Kidney (tissue), 14 donors: ENCODE results near the gene ATP6V0E1. TPM values are rescaled to one million over a fixed set of nuclear protein-coding genes. Genes with fewer than 3 reads are reported as not detected.

Source experiments
- DNase-seq, 5 donors: peaks; one replicate each; pipeline ENCODE4 v3.0.0-alpha.2; 2013 to 2020
- FAIRE-seq: peaks from 2 replicates; lab custom pipeline; 2012; peaks lifted over from hg19 to GRCh38; lab: Jason Lieb, UNC
- H3K27ac ChIP-seq, 2 donors: one replicate each; pipeline ENCODE4 v1.7.0; 2013; ENCODE audit warnings: low read depth in 2 of 2, low read length in 2 of 2, inconsistent platforms in 1 of 2
- H3K27me3 ChIP-seq: one replicate; pipeline ENCODE4 v1.7.1; 2013; ENCODE audit warnings: low read length, inconsistent platforms; ENCODE audit not compliant: control insufficient read depth, insufficient read depth
- H3K36me3 ChIP-seq, 3 donors: one replicate each; pipeline versions ENCODE4 v1.7.0 to v1.7.1; 2013; ENCODE audit warnings: low read length in 3 of 3, control low read depth in 1 of 3, inconsistent platforms in 1 of 3; ENCODE audit not compliant: insufficient read depth in 3 of 3, control insufficient read depth in 2 of 3
- H3K4me1 ChIP-seq, 3 donors: one replicate each; pipeline versions ENCODE4 v1.7.0 to v1.7.1; 2013; ENCODE audit warnings: low read length in 3 of 3, inconsistent platforms in 1 of 3, low read depth in 1 of 3; ENCODE audit not compliant: control insufficient read depth in 2 of 3, insufficient read depth in 2 of 3
- H3K4me3 ChIP-seq, 3 donors: one replicate each; pipeline versions ENCODE4 v1.7.0 to v1.8.1; 2013; ENCODE audit warnings: low read length in 3 of 3, control low read depth in 1 of 3, inconsistent platforms in 1 of 3
- H3K9ac ChIP-seq, 3 donors: one replicate each; pipeline versions ENCODE4 v1.7.0 to v1.7.1; 2013; ENCODE audit warnings: low read length in 3 of 3, control low read depth in 1 of 3, inconsistent platforms in 1 of 3
- H3K9me3 ChIP-seq, 3 donors: one replicate each; pipeline versions ENCODE4 v1.7.0 to v1.7.1; 2013; ENCODE audit warnings: low read length in 3 of 3, control low read depth in 1 of 3, inconsistent platforms in 1 of 3; ENCODE audit not compliant: control insufficient read depth in 2 of 3, insufficient read depth in 1 of 3
- CTCF ChIP-seq: IDR thresholded peaks from 3 replicates; pipeline ENCODE4 v1.5.1; 2012; ENCODE audit warnings: mild to moderate bottlenecking, moderate library complexity, borderline replicate concordance; ENCODE audit not compliant: insufficient read depth; ENCODE audit errors: extremely low read depth
- intact Hi-C: fragments of 100-400 bp; cut with DNase I; formaldehyde crosslinking; loops from one replicate; pipeline ENCODE4 v1.11.1; 2022
- polyA plus RNA-seq: library from polyadenylated mRNA; stranded (reverse); fragments of 350-450 nt; fragmentation: Illumina TruSeq; extraction: RNeasy Lipid Tissue Mini Kit (QIAGEN cat#74804); gene quantifications from one replicate; pipeline ENCODE4 v1.2.3, GENCODE V29; 2014; ENCODE audit warnings: low read depth, low replicate concordance; ENCODE audit not compliant: insufficient read depth
- total RNA-seq: library from RNA; stranded (reverse); fragmentation: NEBNext Ultra II Directional; extraction: Animal tissue kit (Norgen Biotek cat#: 25700); gene quantifications from one replicate; pipeline ENCODE4 v1.2.1, GENCODE V29; 2021
- donor health status: control.
- donor health status: control.
- donor health status: control.
- donor health status: control.
- donor health status: control.
- donor health status: DM: yes; HTN: yes; CAD: no.
- donor health status: Normal renal cell carcinoma (clear cell type).

The ATP6V0E1 gene
- total and polyA plus RNA-seq, 2 donors from 2014 or later = 352 to 804 TPM

DNA sequence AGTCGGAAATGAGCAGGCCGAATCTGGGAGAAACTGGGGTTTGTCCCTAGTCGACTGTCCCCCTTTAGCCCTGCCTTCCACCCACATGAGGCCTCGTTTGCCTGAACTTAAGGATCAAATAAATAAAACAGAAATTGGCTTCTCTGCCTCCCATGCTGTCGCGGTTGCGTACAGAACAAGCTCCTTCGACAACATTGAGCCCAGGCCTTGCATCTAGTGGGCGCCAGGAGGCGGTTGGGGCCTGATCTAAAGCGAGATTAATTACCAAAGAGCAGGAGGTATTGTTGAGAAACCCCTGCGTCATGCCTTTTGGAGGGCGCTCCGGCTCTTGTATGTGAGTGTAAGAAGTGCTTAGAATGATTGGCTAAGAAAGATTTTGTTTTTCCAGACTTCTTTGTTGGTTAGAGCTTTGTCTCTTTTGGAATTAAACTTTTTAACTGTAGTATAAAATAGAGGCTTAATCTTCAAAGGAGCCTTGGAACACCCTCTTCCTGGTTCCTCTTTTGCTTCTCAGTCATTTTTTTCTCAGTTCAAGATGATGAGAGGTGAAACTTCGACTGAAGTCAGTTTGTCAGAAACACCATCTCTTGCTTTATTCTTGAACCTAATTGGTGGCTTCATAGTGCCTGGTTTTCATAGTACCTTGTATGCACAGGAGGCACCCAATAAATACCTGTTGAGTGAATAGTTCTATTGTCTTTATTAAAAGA lies 828 bp downstream of the ATP6V0E1 start:
- Histone ChIP-seq H3K4me3 (peak overlapping the region; percentile 92 to 94 (median 93)), H3K27ac (peak overlapping the region; percentile 97), H3K4me1 (peaks cover 0 to 11% (median 3%) of the 10 kb centered on the region in 3 donors), H3K36me3 (peaks cover 0 to 4% (median 0%) of the 10 kb centered on the region in 3 donors), H3K27me3 (no peaks in the 10 kb centered on the region), H3K9ac (peak overlapping the region; percentile 86 to 97 (median 96)), H3K9me3 (no peaks in the 10 kb centered on the region)
- TF ChIP-seq CTCF = peak; percentile 38
- intact Hi-C loops = no loop called here
- no peak for FAIRE-seq
- DNase-seq = peak; percentile 75 to 92 (median 88)

GRCh38 chr5:172985596-172985995 lies 2.0 kb downstream of the ATP6V0E1 start:
- no peak for FAIRE-seq
- intact Hi-C loops = no loop called here
- no peak for TF ChIP-seq CTCF
- Histone ChIP-seq H3K36me3 (peaks cover 0 to 4% (median 0%) of the 10 kb centered on the region in 3 donors), H3K27me3 (no peaks in the 10 kb centered on the region), H3K4me1 (peaks cover 0 to 11% (median 3%) of the 10 kb centered on the region in 3 donors), H3K4me3 (peak overlapping the region in 2 of 3 donors; percentile 43 to 61), H3K9me3 (no peaks in the 10 kb centered on the region), H3K9ac (peak overlapping the region in 1 of 3 donors; percentile 48), H3K27ac (peak overlapping the region; percentile 23 to 44)
- DNase-seq = no peak

DNA sequence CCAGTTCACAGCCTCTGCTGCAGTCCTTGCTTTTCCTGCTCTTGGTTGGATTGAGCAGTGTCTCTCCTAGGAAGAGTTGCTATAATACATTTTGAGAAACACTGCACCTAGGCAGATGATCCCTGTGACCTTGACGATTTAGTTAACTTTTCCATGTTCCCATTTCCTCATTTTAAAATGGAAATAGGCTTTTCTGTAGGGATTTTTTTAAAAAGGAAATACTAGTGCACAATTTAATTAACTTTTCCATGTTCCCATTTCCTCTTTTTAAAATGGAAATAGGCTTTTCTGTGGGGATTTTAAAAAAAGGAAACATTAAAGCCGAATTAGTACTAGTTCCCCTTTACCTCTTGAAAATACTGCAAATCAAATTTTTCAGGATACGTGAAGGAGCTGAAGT lies 4.7 kb downstream of the ATP6V0E1 start:
- Histone ChIP-seq H3K36me3 (peaks cover 0 to 7% (median 3%) of the 10 kb centered on the region in 3 donors), H3K4me1 (peaks cover 0 to 13% (median 3%) of the 10 kb centered on the region in 3 donors), H3K9ac (no peak overlapping the region), H3K9me3 (no peaks in the 10 kb centered on the region), H3K4me3 (no peak overlapping the region), H3K27ac (no peak overlapping the region), H3K27me3 (no peaks in the 10 kb centered on the region)
- no peak for TF ChIP-seq CTCF
- DNase-seq = no peak
- no peak for FAIRE-seq
- intact Hi-C loops = no loop called here
